ENCODE data around the gene PTPRCAP.

PTPRCAP gene

DNA sequence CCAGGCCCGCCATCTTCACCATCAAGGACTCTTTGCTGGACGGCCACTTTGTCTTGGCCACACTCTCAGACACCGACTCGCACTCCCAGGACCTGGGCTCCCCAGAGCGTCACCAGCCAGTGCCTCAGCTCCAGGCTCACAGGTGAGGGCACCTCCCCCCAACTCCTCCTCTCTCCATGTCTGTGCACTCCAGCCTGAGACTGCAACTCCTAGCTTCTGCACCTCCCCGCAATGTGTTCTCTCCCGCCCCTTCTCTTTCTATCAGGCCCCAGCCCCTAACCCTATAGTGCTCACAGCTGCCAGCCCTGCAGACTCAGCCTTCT is 41.3 kb downstream of the PTPRCAP start:
- DNase-seq (ENCODE audit: low read depth in 2 of 2), result no peak

- no peak for DNase-seq (ENCODE audit: low read depth in 2 of 2)
Observed at GRCh38 chr11:67395555-67396258, 41.8 kb downstream of the PTPRCAP start.

- DNase-seq (ENCODE audit: low read depth in 2 of 2), result no peak
Observed at GRCh38 chr11:67393990-67394389, 43.5 kb downstream of the PTPRCAP start.

- DNase-seq (ENCODE audit: low read depth in 2 of 2), result no peak
Observed at GRCh38 chr11:67393437-67393836, 44.0 kb downstream of the PTPRCAP start.

- DNase-seq (ENCODE audit: low read depth in 2 of 2), result no peak
Observed at GRCh38 chr11:67392183-67392715, 45.2 kb downstream of the PTPRCAP start.

DNA sequence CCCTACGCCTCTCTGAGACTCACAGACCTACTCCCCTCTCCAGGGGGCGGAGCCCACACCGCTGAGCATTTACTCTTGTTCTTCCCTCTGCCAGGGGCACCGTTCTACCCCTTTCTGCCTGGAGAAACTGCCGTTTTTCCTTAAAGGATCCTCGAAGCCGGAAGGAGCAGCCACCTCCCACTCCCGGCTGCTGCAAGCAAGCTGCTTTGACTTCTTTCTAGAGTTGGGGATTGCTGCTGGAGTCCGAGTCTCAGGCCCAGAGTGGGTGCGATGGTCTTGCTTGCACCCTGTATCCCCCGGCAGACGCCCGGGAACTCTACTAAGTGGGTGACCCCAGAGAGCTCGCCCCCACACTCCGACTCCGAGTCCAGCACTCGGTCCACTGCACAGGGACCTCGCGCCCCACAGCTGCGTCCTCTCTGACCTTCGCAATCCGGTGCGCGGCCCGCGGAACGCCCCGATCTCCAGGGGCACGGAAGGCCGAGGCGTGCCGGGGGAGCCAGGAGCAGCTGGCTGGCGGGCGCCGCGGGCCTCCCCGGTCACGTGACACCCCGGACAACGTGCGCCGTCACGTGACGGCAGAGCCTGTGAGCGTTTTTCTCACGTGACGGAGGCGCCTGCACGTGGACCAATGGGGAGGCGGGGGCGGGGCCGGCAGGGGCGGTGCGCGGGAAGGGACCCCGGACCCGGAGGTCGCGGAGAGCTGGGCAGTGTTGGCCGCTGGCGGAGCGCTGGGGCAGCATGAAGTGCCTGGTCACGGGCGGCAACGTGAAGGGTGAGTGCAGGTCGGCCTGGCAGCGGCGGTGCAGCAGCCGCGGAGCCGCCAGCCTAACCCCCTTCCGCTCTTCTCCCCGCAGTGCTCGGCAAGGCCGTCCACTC is 45.9 kb downstream of the PTPRCAP start, which contains the start of gene RAD9A:
RAD9A (plus strand) TSS at position 683 of the 879 bp plus-strand sequence; CDS start at position 742, 59 bp downstream.
- peak; percentile 82 to 89 for DNase-seq (ENCODE audit: low read depth in 2 of 2)

GRCh38 chr11:67390947-67391303 is 46.6 kb downstream of the PTPRCAP start:
- DNase-seq (ENCODE audit: low read depth in 2 of 2), result no peak

GRCh38 chr11:67389477-67389876 is 48.0 kb downstream of the PTPRCAP start:
- no peak for DNase-seq (ENCODE audit: low read depth in 2 of 2)

DNA sequence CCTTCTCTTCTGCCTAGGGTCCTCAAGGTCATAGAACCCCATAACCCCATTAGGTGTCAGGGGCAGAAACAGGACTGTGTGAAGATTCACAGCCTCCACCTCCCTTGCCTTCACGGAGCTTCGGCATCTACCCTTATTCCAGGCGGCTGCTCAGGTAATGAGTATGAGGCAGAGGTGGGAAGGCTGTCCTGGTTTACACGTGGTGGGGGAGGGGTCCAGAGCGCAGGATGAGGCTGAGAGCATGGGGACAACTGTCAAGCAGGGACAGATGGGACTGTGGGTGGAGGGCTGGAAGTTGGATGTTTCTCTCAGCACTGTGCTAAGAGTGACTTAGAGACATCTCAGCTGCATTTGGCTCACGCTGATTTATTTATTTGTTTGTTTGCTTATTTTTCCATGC is 50.0 kb downstream of the PTPRCAP start:
- no peak for DNase-seq (ENCODE audit: low read depth in 2 of 2)

- DNase-seq (ENCODE audit: low read depth in 2 of 2), result no peak
Observed at GRCh38 chr11:67387069-67387468, 50.4 kb downstream of the PTPRCAP start.

Data from stimulated activated CD8-positive, alpha-beta memory T cell treated with anti-CD3 and anti-CD28 coated beads, Interleukin-7, amount 100 ng/mL, for 1 hour (primary cell).